H9 (cell line): ENCODE results near the gene SRSF7. TPM values are rescaled to one million over a fixed set of nuclear protein-coding genes. Genes with fewer than 3 reads are reported as not detected.
A peak's percentile ranks its signal among the peaks of the same experiment; 100 is the strongest.
"Not testable (repeated sequence)": the region's sequence is repeated elsewhere in the genome, so short reads cannot be mapped to it uniquely, and the experiment has no call there.

ENCODE experiments used
- DNase-seq: peaks from one replicate; pipeline ENCODE4 v3.0.0-alpha.2; 2017
- H2AFZ ChIP-seq: one replicate; pipeline ENCODE4 v1.6.1; 2013; ENCODE audit warnings: mild to moderate bottlenecking, low read length, control low read depth, moderate library complexity
- H2AK5ac ChIP-seq: 2 replicates; pipeline ENCODE4 v1.6.1; 2013; ENCODE audit warnings: low read length, control low read depth, mixed read lengths; ENCODE audit not compliant: insufficient read length
- H2BK120ac ChIP-seq: one replicate; pipeline ENCODE4 v1.6.1; 2013; ENCODE audit warnings: low read depth, mild to moderate bottlenecking, low read length, control low read depth, inconsistent platforms; ENCODE audit not compliant: poor library complexity, severe bottlenecking
- H2BK12ac ChIP-seq: 2 replicates; pipeline ENCODE4 v1.6.1; 2013; ENCODE audit warnings: low read length, control low read depth, mixed read lengths, low read depth; ENCODE audit not compliant: insufficient read length
- H2BK15ac ChIP-seq: 2 replicates; pipeline ENCODE4 v1.6.1; 2013; ENCODE audit warnings: low read depth, low read length, control low read depth
- H2BK20ac ChIP-seq: one replicate; pipeline ENCODE4 v1.6.1; 2013; ENCODE audit warnings: low read depth, mild to moderate bottlenecking, low read length, control low read depth, inconsistent platforms; ENCODE audit not compliant: poor library complexity, severe bottlenecking
- H2BK5ac ChIP-seq: 2 replicates; pipeline ENCODE4 v1.6.1; 2013; ENCODE audit warnings: low read length, control low read depth, mixed read lengths; ENCODE audit not compliant: insufficient read length
- H3K14ac ChIP-seq: 2 replicates; pipeline ENCODE4 v1.6.1; 2013; ENCODE audit warnings: low read length, control low read depth; ENCODE audit not compliant: insufficient read depth
- H3K18ac ChIP-seq: 2 replicates; pipeline ENCODE4 v1.6.1; 2013; ENCODE audit warnings: low read depth, mild to moderate bottlenecking, mixed read lengths, low read length, control low read depth; ENCODE audit not compliant: insufficient read length
- H3K23ac ChIP-seq: 2 replicates; pipeline ENCODE4 v1.6.1; 2013; ENCODE audit warnings: low read length, control low read depth, mixed read lengths, low read depth; ENCODE audit not compliant: insufficient read length
- H3K23me2 ChIP-seq: 2 replicates; pipeline ENCODE4 v1.6.1; 2013; ENCODE audit warnings: low read depth, mild to moderate bottlenecking, mixed read lengths, low read length, control low read depth; ENCODE audit not compliant: insufficient read length, poor library complexity, severe bottlenecking
- H3K27ac ChIP-seq: 2 replicates; pipeline ENCODE4 v1.5.1; 2013; ENCODE audit warnings: low read length, control low read depth, mixed read lengths, low read depth; ENCODE audit not compliant: insufficient read length
- H3K27me3 ChIP-seq: 2 replicates; pipeline ENCODE4 v1.6.1; 2013; ENCODE audit warnings: low read length, control low read depth, inconsistent platforms; ENCODE audit not compliant: insufficient read depth
- H3K4ac ChIP-seq: 2 replicates; pipeline ENCODE4 v1.6.1; 2013; ENCODE audit warnings: low read depth, mild to moderate bottlenecking, control low read depth, inconsistent platforms, low read length, moderate library complexity
- H3K4me1 ChIP-seq: 2 replicates; pipeline ENCODE4 v1.6.1; 2013; ENCODE audit warnings: low read length, control low read depth, inconsistent platforms; ENCODE audit not compliant: insufficient read depth
- H3K4me2 ChIP-seq: 2 replicates; pipeline ENCODE4 v1.6.1; 2013; ENCODE audit warnings: low read length, control low read depth, mixed read lengths; ENCODE audit not compliant: insufficient read length, insufficient read depth
- H3K56ac ChIP-seq: 2 replicates; pipeline ENCODE4 v1.6.1; 2013; ENCODE audit warnings: low read depth, mild to moderate bottlenecking, mixed read lengths, low read length, control low read depth; ENCODE audit not compliant: insufficient read length
- H3K79me1 ChIP-seq: 2 replicates; pipeline ENCODE4 v1.6.1; 2013; ENCODE audit warnings: low read depth, mild to moderate bottlenecking, moderate library complexity, low read length, control low read depth, inconsistent platforms; ENCODE audit not compliant: insufficient read depth, poor library complexity, severe bottlenecking
- H3K79me2 ChIP-seq: 2 replicates; pipeline ENCODE4 v1.6.1; 2013; ENCODE audit warnings: low read length, control low read depth, inconsistent platforms; ENCODE audit not compliant: insufficient read depth
- H3K9ac ChIP-seq: 2 replicates; pipeline ENCODE4 v1.6.1; 2013; ENCODE audit warnings: low read length, control low read depth, mixed read lengths; ENCODE audit not compliant: insufficient read length; ENCODE audit errors: extremely low read depth
- H3K9me3 ChIP-seq: one replicate; pipeline ENCODE4 v1.6.1; 2013; ENCODE audit warnings: low read depth, low read length, inconsistent platforms; ENCODE audit not compliant: control insufficient read depth
- H3T11ph ChIP-seq: one replicate; pipeline ENCODE4 v1.6.1; 2013; ENCODE audit warnings: mild to moderate bottlenecking, low read length, control low read depth, inconsistent platforms
- H4K20me1 ChIP-seq: one replicate; pipeline ENCODE4 v1.6.1; 2013; ENCODE audit not compliant: control insufficient read depth, insufficient read length, insufficient read depth
- H4K5ac ChIP-seq: 2 replicates; pipeline ENCODE4 v1.6.1; 2013; ENCODE audit warnings: low read depth, mild to moderate bottlenecking, mixed read lengths, low read length, control low read depth; ENCODE audit not compliant: insufficient read length
- H4K8ac ChIP-seq: replicated peaks from 2 replicates; pipeline ENCODE4 v1.6.1; 2013; ENCODE audit warnings: low read length, control low read depth, mixed read lengths, low read depth; ENCODE audit not compliant: insufficient read length
- H4K91ac ChIP-seq: 2 replicates; pipeline ENCODE4 v1.6.1; 2013; ENCODE audit warnings: low read depth, mild to moderate bottlenecking, moderate library complexity, mixed read lengths, low read length, control low read depth; ENCODE audit not compliant: insufficient read length
- H3K27ac Mint-ChIP-seq, 3 experiments: 2 replicates in 2 of 3; 3 replicates in 1 of 3; pipeline ENCODE4 v1.8.0; 2020 to 2021; ENCODE audit warnings: mixed read lengths in 3 of 3, mild to moderate bottlenecking in 1 of 3, moderate library complexity in 1 of 3
- H3K27me3 Mint-ChIP-seq: 2 replicates; pipeline ENCODE4 v1.8.0; 2021; ENCODE audit warnings: low read depth, mild to moderate bottlenecking, moderate library complexity, mixed read lengths
- H3K36me3 Mint-ChIP-seq, 3 experiments: 2 replicates in 2 of 3; 3 replicates in 1 of 3; pipeline ENCODE4 v1.8.0; 2020 to 2021; ENCODE audit warnings: low read depth in 3 of 3, mixed read lengths in 3 of 3; ENCODE audit not compliant: insufficient read depth in 1 of 3
- H3K4me1 Mint-ChIP-seq, 2 experiments: 2 replicates each; pipeline ENCODE4 v1.8.0; 2020; ENCODE audit warnings: mixed read lengths in 2 of 2
- H3K4me3 Mint-ChIP-seq, 2 experiments: 2 replicates in 1 of 2; 3 replicates in 1 of 2; pipeline ENCODE4 v1.8.0; 2020 to 2021; ENCODE audit warnings: mild to moderate bottlenecking in 2 of 2, mixed read lengths in 2 of 2, moderate library complexity in 1 of 2
- H3K9me3 Mint-ChIP-seq, 2 experiments: 2 replicates in 1 of 2; 3 replicates in 1 of 2; pipeline ENCODE4 v1.8.0; 2020; ENCODE audit warnings: mild to moderate bottlenecking in 2 of 2, mixed read lengths in 2 of 2, moderate library complexity in 1 of 2
- WGBS: extraction: QIAGEN DNeasy Blood & Tissue Kit; methylation state at CpG from one replicate; pipeline ENCODE4 v1.1.7; 2013; ENCODE audit warnings: missing lambda C conversion rate, low lambda C conversion rate, mixed read lengths; ENCODE audit not compliant: insufficient read length; ENCODE audit errors: extremely low coverage; 5-methylcytosine and 5-hydroxymethylcytosine counted together
- total RNA-seq: library from RNA; stranded (reverse); gene quantifications from 2 replicates; pipeline ENCODE4 v1.2.1, GENCODE V29; 2021
- TF ChIP-seq, protein P1 (sequence below): fragments of 200-600 bp; sonication (generic); conservative IDR thresholded peaks from 3 replicates; pipeline ENCODE4 v1.8.0; 2021; ENCODE audit warnings: antibody characterized with exemption, mild to moderate bottlenecking

The SRSF7 gene
- total RNA-seq, 1 experiment from 2014 or later, result 576 TPM

DNA sequence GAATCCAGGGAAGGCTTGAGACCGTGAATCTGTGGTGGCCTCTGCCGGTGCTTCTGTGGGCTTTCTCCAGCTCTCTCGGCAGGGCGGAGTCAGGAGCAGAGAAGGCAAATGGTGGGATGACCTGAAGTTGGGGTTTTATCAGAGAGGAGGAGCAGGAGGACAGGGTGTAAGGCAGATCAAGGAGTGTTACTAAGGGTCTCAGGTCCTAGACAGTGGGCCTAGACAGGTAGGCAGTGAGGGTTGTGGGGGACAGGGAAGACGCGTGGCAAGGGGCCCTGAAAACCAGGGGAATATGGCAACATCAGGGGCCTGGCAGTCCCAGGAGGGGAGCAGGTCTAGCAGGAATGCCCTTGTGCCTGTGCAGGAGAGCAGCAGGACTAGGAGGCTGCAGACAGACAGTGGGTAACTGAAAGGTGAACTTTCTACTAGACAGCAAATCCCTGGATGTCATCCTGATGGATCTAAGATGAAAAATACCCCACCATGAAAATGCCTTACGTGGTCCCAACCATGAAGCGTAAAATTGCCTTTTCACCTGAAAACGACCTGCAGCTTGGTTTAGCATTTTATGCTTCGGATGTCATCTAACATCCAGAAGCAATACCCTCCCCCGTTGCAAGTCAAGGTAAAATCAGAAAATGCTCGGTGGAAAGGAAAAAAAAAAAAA, 42.1 kb downstream of the SRSF7 start:
- Histone ChIP-seq H2BK15ac (no peak overlapping the region), H3K23me2 (no peaks in the 10 kb centered on the region), H3K27ac (no peak overlapping the region), H2BK12ac (no peak overlapping the region), H3K23ac (no peak overlapping the region), H3T11ph (no peak overlapping the region), H4K91ac (no peak overlapping the region), H3K9me3 (no peaks in the 10 kb centered on the region), H2AFZ (no peak overlapping the region), H3K4ac (no peak overlapping the region), H3K4me2 (no peak overlapping the region), H3K27me3 (no peaks in the 10 kb centered on the region), H4K20me1 (no peaks in the 10 kb centered on the region), H3K18ac (no peak overlapping the region), H4K8ac (no peak overlapping the region), H2BK120ac (no peak overlapping the region), H2AK5ac (no peak overlapping the region), H3K79me1 (no peaks in the 10 kb centered on the region), H3K9ac (no peak overlapping the region), H3K56ac (no peak overlapping the region), H4K5ac (no peak overlapping the region), H3K4me1 (0 out of 2 replicates have a peak, but pooled peaks cover 3% of the 10 kb centered on the region), H3K14ac (no peak overlapping the region), H3K79me2 (no peaks in the 10 kb centered on the region), H2BK20ac (no peak overlapping the region), H2BK5ac (no peak overlapping the region)
- Mint-ChIP-seq H3K4me3 (no peak overlapping the region), H3K36me3 (peaks cover 3 to 6% (median 5%) of the 10 kb centered on the region in 3 experiments), H3K27me3 (no peaks in the 10 kb centered on the region; the same call in 1 of the 2 replicates), H3K27ac (peak overlapping the region; percentile 64 to 92 (median 91); a peak in 6 of 7 replicates), H3K4me1 (peaks cover 15% of the 10 kb centered on the region in 2 experiments), H3K9me3 (peaks cover 2 to 4% of the 10 kb centered on the region in 2 experiments; a peak in 2 of 5 replicates)
- no peak for DNase-seq
- no CpG with 5 or more reads among the region's 12 CpGs for WGBS
- TF ChIP-seq, protein P1, sequence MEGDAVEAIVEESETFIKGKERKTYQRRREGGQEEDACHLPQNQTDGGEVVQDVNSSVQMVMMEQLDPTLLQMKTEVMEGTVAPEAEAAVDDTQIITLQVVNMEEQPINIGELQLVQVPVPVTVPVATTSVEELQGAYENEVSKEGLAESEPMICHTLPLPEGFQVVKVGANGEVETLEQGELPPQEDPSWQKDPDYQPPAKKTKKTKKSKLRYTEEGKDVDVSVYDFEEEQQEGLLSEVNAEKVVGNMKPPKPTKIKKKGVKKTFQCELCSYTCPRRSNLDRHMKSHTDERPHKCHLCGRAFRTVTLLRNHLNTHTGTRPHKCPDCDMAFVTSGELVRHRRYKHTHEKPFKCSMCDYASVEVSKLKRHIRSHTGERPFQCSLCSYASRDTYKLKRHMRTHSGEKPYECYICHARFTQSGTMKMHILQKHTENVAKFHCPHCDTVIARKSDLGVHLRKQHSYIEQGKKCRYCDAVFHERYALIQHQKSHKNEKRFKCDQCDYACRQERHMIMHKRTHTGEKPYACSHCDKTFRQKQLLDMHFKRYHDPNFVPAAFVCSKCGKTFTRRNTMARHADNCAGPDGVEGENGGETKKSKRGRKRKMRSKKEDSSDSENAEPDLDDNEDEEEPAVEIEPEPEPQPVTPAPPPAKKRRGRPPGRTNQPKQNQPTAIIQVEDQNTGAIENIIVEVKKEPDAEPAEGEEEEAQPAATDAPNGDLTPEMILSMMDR, result no peak

DNA sequence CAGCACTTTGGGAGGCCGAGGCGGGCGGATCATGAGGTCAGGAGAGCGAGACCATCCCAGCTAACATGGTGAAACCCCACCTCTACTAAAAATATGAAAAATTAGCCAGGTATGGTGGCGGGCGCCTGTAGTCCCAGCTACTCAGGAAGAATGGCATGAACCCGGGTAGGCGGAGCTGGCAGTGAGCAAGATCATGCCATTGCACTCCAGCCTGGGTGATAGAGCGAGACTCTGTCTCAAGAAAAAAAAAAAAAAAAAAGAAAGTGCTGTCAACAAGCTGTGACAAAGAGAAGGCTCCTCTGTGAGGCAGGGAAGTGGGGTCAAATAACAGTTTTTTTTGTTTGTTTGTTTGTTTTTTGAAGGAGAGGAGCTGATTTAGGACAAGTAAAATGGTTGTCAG, 42.7 kb downstream of the SRSF7 start:
- H2AK5ac ChIP-seq, H3K4me1 ChIP-seq, H2AFZ ChIP-seq, H3T11ph ChIP-seq, H4K5ac ChIP-seq, H4K20me1 ChIP-seq, H3K9me3 Mint-ChIP-seq, H3K9ac ChIP-seq, H3K23me2 ChIP-seq, DNase-seq, H3K4me3 Mint-ChIP-seq, H2BK15ac ChIP-seq, H4K8ac ChIP-seq, H3K4me2 ChIP-seq, H3K4ac ChIP-seq, H3K27ac ChIP-seq, H3K79me1 ChIP-seq, H3K36me3 Mint-ChIP-seq, H3K9me3 ChIP-seq, H2BK20ac ChIP-seq, H3K79me2 ChIP-seq, H2BK12ac ChIP-seq, H3K56ac ChIP-seq, H3K14ac ChIP-seq, H3K27me3 ChIP-seq, H4K91ac ChIP-seq, H2BK120ac ChIP-seq, H3K23ac ChIP-seq, H2BK5ac ChIP-seq, H3K27me3 Mint-ChIP-seq, H3K18ac ChIP-seq: not testable (repeated sequence)
- Mint-ChIP-seq H3K4me1 (peaks cover 15% of the 10 kb centered on the region in 2 experiments), H3K27ac (peak overlapping the region; percentile 33 to 92 (median 91); a peak in 5 of 7 replicates)
- WGBS, result no CpG with 5 or more reads among the region's 9 CpGs
